Measurements from ENCODE around the gene ARHGAP44. TPM values are rescaled to one million over a fixed set of nuclear protein-coding genes. Genes with fewer than 3 reads are reported as not detected.

The ARHGAP44 gene
- total and polyA plus RNA-seq, 9 of the 15 experiments (the other 6 are each of a cell fraction or from before 2014, with no cell fraction given), result 0.01 to 0.68 (median 0.07) TPM; not detected in 1

GRCh38 chr17:12883472-12883871, 94.2 kb downstream of the ARHGAP44 start (continued):
- TF ChIP-seq BCLAF1 (IDR thresholded peaks at IDR 0.05; ENCODE audit: borderline replicate concordance in 1 of 2, control insufficient read depth in 1 of 2, low read depth in 2 of 2, low read length in 1 of 2), result no peak
- no peak for TF ChIP-seq ZNF253 (CRISPR knock-in tag; conservative IDR thresholded peaks at IDR 0.05)
- TF ChIP-seq BCOR (IDR thresholded peaks at IDR 0.05), result no peak
- no peak for TF ChIP-seq CEBPG (CRISPR knock-in tag; IDR thresholded peaks at IDR 0.05)
- no peak for TF ChIP-seq CEBPG (tag; conservative IDR thresholded peaks at IDR 0.05 in 1 of 2, IDR thresholded peaks at IDR 0.05 in 1 of 2)
- no peak for TF ChIP-seq HNRNPUL1 (IDR thresholded peaks at IDR 0.05; ENCODE audit: low read length)
- no peak for TF ChIP-seq YY1 (IDR thresholded peaks at IDR 0.05; ENCODE audit: borderline replicate concordance in 1 of 3, control insufficient read depth in 1 of 3, extremely low read depth in 1 of 3, insufficient read depth in 3 of 3, insufficient read length in 1 of 3, insufficient replicate concordance in 2 of 3, low read depth in 1 of 3, low read length in 2 of 3)
- no peak for TF ChIP-seq BRF1 (IDR thresholded peaks at IDR 0.05; ENCODE audit: borderline replicate concordance, extremely low read depth, insufficient read length)
- TF ChIP-seq ZNF644 (tag; IDR thresholded peaks at IDR 0.05; ENCODE audit: low read depth), result no peak
- TF ChIP-seq ARID2 (IDR thresholded peaks at IDR 0.05), result no peak
- no peak for TF ChIP-seq CHD7 (IDR thresholded peaks at IDR 0.05; ENCODE audit: low read depth, low read length)
- no peak for TF ChIP-seq RBM22 (IDR thresholded peaks at IDR 0.05; ENCODE audit: low read depth, low read length, poor library complexity, severe bottlenecking)

Measured in K562 (cell line).